Measurements from ENCODE around the gene AGPAT2. TPM values are rescaled to one million over a fixed set of nuclear protein-coding genes. Genes with fewer than 3 reads are reported as not detected.

The AGPAT2 gene
- polyA plus RNA-seq, 1 of the 3 experiments (the other 2 are of a cell fraction) = 46.8 TPM

DNA sequence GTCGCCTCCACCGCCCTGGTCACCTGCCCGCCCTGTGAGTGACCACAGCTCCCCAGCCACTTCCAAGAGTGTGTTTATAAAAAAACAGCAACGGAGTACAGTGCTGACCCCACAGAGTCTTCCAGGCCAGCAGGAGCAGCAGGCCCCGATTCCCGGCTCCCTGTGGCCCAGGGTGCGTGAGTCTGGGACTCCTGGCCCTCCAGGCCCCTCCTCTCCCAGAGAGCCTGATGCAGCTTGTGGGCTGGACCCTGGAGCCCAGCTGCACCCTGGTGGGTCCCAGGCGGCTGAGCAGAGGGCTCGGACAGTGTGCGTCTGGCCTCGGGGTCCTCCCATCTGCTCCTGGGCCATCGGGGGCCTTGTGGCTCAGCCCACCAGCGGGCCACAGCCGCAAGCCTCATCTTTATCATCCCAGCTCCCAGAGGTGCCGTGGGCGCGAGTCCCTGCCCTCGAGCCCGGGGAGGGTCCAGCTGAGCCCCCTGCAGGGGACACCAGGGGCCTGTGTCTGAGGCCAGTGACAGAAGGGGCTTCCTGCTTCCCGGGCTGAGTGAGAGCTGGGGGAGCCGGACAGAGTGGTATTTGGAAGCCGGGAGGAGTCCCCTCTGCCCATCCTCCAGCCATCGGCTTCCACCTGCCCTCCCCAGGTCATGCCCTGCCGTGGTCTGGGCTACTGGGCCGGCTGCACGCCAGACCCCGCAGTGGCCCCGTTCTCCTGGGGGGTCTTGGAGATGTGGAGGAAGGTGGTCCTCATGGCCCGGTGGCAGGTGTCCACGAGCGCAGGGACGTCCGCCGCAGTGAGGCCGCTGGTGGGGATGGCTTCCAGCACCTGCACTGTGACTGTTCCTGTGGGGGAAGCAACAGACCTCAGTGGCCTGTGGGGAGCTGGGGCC lies 13.9 kb downstream of the AGPAT2 start:
- peaks cover 0 to 3% of the 10 kb centered on the region in 2 experiments for H3K36me3 ChIP-seq (replicated peaks in 1 of 2; ENCODE audit: control insufficient read depth in 1 of 2, insufficient read depth in 2 of 2, low read length in 1 of 2)
- H3K79me2 ChIP-seq (ENCODE audit: insufficient read depth) = no peaks in the 10 kb centered on the region
- no peak overlapping the region for H3K9ac ChIP-seq
- H3K4me3 ChIP-seq (ENCODE audit: low read depth in 2 of 2, low read length in 1 of 2) = no peak overlapping the region
- TF ChIP-seq, protein P1, sequence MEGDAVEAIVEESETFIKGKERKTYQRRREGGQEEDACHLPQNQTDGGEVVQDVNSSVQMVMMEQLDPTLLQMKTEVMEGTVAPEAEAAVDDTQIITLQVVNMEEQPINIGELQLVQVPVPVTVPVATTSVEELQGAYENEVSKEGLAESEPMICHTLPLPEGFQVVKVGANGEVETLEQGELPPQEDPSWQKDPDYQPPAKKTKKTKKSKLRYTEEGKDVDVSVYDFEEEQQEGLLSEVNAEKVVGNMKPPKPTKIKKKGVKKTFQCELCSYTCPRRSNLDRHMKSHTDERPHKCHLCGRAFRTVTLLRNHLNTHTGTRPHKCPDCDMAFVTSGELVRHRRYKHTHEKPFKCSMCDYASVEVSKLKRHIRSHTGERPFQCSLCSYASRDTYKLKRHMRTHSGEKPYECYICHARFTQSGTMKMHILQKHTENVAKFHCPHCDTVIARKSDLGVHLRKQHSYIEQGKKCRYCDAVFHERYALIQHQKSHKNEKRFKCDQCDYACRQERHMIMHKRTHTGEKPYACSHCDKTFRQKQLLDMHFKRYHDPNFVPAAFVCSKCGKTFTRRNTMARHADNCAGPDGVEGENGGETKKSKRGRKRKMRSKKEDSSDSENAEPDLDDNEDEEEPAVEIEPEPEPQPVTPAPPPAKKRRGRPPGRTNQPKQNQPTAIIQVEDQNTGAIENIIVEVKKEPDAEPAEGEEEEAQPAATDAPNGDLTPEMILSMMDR (IDR thresholded peaks at IDR 0.05) = no peak
- TF ChIP-seq TCF12 (IDR thresholded peaks at IDR 0.05) = no peak
- TF ChIP-seq CHD2 (IDR thresholded peaks at IDR 0.05; ENCODE audit: low read length, partially characterized antibody) = no peak
- TF ChIP-seq FOXJ3 (CRISPR knock-in tag; IDR thresholded peaks at IDR 0.05) = no peak
- TF ChIP-seq MEF2A (IDR thresholded peaks at IDR 0.05; ENCODE audit: borderline replicate concordance, low read depth) = no peak
- TF ChIP-seq JUND (IDR thresholded peaks at IDR 0.05) = no peak
- TF ChIP-seq, protein P2, sequence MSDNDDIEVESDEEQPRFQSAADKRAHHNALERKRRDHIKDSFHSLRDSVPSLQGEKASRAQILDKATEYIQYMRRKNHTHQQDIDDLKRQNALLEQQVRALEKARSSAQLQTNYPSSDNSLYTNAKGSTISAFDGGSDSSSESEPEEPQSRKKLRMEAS (IDR thresholded peaks at IDR 0.05; ENCODE audit: low read depth) = no peak
- no peak for TF ChIP-seq ELF1 (IDR thresholded peaks at IDR 0.05)
- TF ChIP-seq EP300 (IDR thresholded peaks at IDR 0.05; ENCODE audit: borderline replicate concordance in 1 of 2, low read depth in 1 of 2, low read length in 1 of 2) = no peak
- TF ChIP-seq FOSL2 (IDR thresholded peaks at IDR 0.05; ENCODE audit: borderline replicate concordance, low read depth) = no peak
- no peak for TF ChIP-seq SIN3A (IDR thresholded peaks at IDR 0.05; ENCODE audit: borderline replicate concordance, low read depth, low read length)
- TF ChIP-seq SMC3 (IDR thresholded peaks at IDR 0.05; ENCODE audit: low read depth, low read length) = no peak
- TF ChIP-seq MXI1 (IDR thresholded peaks at IDR 0.05; ENCODE audit: low read depth, low read length) = no peak
- TF ChIP-seq YY1 (IDR thresholded peaks at IDR 0.05; ENCODE audit: low read depth) = no peak
- no peak for TF ChIP-seq RCOR1 (IDR thresholded peaks at IDR 0.05; ENCODE audit: low read length)
- TF ChIP-seq, protein P3, sequence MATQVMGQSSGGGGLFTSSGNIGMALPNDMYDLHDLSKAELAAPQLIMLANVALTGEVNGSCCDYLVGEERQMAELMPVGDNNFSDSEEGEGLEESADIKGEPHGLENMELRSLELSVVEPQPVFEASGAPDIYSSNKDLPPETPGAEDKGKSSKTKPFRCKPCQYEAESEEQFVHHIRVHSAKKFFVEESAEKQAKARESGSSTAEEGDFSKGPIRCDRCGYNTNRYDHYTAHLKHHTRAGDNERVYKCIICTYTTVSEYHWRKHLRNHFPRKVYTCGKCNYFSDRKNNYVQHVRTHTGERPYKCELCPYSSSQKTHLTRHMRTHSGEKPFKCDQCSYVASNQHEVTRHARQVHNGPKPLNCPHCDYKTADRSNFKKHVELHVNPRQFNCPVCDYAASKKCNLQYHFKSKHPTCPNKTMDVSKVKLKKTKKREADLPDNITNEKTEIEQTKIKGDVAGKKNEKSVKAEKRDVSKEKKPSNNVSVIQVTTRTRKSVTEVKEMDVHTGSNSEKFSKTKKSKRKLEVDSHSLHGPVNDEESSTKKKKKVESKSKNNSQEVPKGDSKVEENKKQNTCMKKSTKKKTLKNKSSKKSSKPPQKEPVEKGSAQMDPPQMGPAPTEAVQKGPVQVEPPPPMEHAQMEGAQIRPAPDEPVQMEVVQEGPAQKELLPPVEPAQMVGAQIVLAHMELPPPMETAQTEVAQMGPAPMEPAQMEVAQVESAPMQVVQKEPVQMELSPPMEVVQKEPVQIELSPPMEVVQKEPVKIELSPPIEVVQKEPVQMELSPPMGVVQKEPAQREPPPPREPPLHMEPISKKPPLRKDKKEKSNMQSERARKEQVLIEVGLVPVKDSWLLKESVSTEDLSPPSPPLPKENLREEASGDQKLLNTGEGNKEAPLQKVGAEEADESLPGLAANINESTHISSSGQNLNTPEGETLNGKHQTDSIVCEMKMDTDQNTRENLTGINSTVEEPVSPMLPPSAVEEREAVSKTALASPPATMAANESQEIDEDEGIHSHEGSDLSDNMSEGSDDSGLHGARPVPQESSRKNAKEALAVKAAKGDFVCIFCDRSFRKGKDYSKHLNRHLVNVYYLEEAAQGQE (IDR thresholded peaks at IDR 0.05; ENCODE audit: low read depth, low read length) = no peak
- ChIA-PET POLR2A (interaction anchor here (1.2 to 1.9 kb wide), 2 partner anchors 11 to 54 kb away, joined by 3 to 4 read pairs; no protein-coding TSS in a partner anchor), CTCF (interaction anchor here (1.0 to 6.5 kb wide), 16 partner anchors 10 to 188 kb away, joined by 3 to 90 read pairs (median 16); partner anchors contain the start of genes AGPAT2 and EGFL7)
- 0 out of 2 replicates have a peak, but pooled peaks cover 5% of the 10 kb centered on the region for H4K20me1 ChIP-seq (ENCODE audit: insufficient read depth)
- 92% methylated on average over 15 of the region's 35 CpGs for WGBS (ENCODE audit: low lambda C conversion rate)
- H2AFZ ChIP-seq (ENCODE audit: low read depth) = no peak overlapping the region
- peaks cover 3% of the 10 kb centered on the region for H3F3A ChIP-seq (replicated peaks; ENCODE audit: insufficient read depth)
- no peaks in the 10 kb centered on the region for H3K9me3 ChIP-seq
- H3K27me3 ChIP-seq (ENCODE audit: insufficient read depth) = no peaks in the 10 kb centered on the region
- no peak overlapping the region for H3K4me2 ChIP-seq
- H3K9me2 ChIP-seq = no peaks in the 10 kb centered on the region
- H3K27ac ChIP-seq (ENCODE audit: low read depth in 2 of 2, low read length in 1 of 2) = no peak overlapping the region; a peak in 1 of 4 replicates
- peaks cover 0 to 7% of the 10 kb centered on the region in 2 experiments; a peak in 1 of 4 replicates for H3K4me1 ChIP-seq (ENCODE audit: control insufficient read depth in 1 of 2, insufficient read depth in 2 of 2, low read depth in 1 of 2, low read length in 1 of 2)
- no peak for DNase-seq
